Activated T-cell treated with anti-CD3 and anti-CD28 coated beads, Interleukin-2, amount 50 U/mL, for 48 hours (primary cell): ENCODE results near the gene SPOCK2.

Experiments used
- DNase-seq, 2 experiments: peaks; one replicate each; pipeline ENCODE4 v3.0.0-alpha.2; 2020

The SPOCK2 gene

DNA sequence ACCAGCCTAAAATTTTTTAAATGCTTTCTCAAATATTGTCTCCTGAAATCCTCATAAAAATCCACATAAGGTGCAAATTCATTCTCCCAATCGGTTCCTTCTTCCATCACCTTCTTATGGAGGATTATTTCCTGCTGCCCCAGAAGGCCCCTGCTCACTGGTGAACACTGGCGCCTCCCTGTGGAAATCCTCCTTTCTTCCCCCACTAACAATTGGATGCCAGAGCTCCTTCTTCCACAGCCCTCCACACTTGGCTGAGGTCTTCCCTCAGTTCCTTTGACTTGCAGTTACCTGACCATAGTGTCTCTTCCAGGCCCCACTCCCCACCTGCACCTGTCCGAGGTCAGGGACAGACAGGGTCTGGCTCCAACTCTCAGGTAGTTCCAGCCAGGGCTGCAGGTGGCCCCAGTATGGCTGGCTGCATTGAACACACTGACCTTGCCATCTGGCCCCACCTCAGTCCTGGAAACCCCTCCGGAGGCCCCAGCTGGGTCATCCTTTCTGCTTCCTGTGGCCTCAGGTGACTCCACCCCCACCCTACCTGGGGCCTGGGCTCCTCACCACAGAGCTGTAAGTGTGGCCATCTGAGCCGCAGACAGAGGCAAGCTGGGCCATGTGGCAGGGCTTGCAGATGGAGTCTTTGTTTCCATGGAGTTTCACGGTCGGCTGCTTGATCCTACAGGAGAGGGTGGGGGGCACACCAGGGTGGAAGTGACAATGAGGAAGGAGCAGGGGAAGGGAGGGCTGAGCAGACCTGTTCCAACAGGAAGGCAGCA lies 18.4 kb downstream of the SPOCK2 start:
- DNase-seq, result no peak

GRCh38 chr10:72068901-72069446 lies 19.4 kb downstream of the SPOCK2 start:
- no peak for DNase-seq

- DNase-seq, result no peak
Measured at GRCh38 chr10:72068126-72068765, 20.1 kb downstream of the SPOCK2 start.

GRCh38 chr10:72067463-72068125 lies 20.8 kb downstream of the SPOCK2 start:
- DNase-seq, result no peak

- DNase-seq, result no peak
Measured at GRCh38 chr10:72066318-72067284, 21.8 kb downstream of the SPOCK2 start.

- DNase-seq, result no peak
Measured at GRCh38 chr10:72065439-72066025, 22.8 kb downstream of the SPOCK2 start.

GRCh38 chr10:72063703-72064391 lies 24.5 kb downstream of the SPOCK2 start:
- no peak for DNase-seq

- no peak for DNase-seq
Measured at GRCh38 chr10:72062832-72063702, 25.3 kb downstream of the SPOCK2 start.

DNA sequence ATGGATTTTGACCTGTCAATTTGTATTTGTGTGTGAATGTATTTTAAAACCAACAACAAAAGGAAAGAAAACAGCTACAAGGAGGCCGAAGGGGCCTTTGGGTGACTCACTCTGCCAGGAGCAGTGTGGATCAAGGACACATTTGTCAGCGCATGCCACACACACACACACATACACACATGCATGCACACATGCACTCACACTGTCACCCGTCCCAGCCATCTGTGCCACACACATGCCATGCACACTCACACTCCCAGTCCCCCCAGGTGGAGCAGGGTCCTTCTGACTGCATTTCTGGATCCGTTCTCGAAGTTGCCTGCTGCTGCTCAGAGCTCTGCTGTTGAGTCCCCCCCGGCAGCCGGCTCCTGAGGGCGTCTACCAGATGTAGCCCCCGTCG lies 26.0 kb downstream of the SPOCK2 start:
- no peak for DNase-seq

DNA sequence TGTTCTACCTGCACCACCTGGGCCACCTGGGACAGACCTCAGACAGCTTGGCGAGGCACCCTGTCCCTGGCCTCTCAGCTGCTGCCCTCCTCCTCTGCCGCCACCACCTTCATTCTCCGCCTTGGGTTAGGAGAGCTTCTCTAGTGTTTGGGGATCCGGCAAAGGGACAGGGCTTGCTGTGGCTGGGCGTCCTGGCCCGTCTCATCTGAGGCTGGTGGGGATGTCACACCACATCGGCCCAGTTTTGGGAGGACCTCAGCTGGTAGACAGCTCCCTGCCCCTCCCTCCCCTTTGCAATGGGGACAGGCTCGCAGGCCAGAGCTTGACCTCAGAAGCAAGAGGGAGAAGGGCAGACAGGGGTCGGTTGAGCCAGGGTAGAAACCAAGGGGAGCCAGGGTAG lies 26.4 kb downstream of the SPOCK2 start:
- DNase-seq, result no peak

DNA sequence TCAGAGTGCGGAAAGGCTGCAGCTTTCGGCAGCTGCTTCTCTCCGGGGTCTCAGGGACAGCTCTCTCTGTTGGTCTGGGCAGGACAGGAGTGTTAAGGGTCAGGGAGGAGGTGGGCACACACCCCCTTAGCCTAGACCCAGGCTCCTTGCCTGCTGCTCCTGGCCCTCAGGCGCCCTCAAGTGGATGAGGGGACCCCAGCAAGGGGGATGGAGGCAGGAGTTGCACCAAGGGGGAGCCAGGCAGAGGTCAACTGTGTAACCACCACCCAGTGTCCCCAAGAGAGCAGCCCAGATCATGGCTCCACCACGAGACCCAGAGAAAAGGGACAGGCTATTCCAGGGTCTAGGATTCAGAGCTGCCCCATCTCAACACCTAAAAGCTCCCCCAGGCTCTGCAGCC lies 26.9 kb downstream of the SPOCK2 start:
- DNase-seq, result no peak

DNA sequence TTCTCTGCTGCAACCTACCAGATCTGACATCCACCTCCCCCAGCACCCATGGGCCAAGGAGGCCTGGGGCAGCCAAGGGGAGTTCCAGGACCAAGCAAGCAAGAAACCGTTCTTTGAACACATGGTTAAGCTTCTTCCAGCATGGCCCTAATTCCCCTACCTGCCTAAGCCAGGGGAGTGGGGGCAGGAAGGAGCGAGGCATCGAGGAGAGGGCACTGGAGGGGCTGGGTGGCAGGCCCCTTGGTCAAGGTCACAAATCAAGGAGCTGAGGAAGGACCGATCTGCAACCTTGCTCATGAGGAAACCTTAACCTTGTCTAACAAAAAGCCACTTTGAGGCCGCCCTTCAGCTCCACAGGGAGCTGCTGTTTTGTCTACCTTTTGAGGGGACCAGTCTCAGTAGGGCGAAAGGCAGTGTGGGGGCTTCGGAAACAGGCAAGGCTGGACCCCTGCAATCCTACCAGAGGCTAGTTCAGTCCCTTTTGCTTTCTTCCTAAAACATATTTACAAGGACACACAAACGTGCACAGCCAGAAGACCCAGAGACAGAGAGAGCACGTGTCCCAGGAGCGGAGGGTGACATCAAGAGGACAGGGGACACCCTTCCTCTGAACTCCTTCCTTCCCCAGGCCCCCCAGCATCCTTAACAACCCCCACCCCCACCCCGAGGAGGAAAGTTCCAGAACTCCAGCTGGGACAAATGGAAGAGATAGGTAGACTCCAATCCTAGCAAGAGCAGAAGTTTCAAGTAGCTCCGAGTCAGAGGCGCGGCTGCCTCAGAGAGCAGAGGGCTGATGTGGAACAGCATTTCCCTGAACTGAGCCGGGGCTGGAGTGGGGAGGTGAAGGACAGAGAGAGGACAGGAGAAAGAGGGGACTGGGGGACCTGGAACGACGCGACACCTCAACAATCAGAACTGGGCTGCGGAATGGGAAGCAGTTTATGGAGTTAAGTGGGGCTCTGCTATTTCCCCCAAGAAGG lies 28.2 kb downstream of the SPOCK2 start:
- DNase-seq, result no peak

DNA sequence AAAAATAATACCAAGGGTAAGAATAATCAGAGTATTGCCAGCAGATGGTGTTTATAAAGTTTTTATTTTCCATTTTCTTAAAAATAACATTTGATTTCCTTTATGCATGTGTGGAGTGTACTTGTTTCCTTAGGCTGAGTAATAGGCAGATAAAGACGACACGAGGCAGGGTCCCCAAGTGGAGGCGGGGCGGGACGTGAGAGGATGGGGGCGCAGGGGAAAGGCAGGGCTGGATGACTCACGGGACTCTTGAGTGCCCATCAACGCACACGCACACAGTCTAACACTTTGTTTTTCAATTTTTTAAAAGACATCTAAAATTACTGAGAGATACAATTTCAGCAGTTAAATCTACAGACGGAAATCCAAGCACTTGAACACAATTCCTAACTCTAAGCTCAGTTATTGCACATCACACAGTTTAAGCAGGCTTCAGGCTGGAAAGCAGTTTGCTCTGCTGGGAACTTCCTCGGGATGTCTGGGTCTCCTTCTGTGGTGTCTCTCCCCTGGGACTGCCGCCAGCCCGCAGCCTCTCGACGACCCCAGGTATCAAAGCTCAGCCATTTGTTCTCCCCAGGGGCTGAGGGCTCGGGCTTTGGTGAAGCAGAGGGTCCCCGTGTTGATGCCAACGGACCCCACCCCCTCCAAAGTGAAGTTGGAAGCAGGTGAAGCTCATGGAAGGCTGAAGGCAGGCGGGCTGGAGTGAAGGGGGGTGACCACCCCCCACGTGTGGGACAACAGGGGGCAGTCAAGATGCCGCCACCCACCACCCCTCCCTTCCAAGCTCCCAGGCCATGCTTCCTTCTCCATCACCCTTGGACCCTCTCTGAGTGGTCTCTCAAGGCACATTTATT lies 29.1 kb downstream of the SPOCK2 start:
- DNase-seq, result peak; percentile 54 to 61

- no peak for DNase-seq
Measured at GRCh38 chr10:72058347-72058898, 29.9 kb downstream of the SPOCK2 start.

DNA sequence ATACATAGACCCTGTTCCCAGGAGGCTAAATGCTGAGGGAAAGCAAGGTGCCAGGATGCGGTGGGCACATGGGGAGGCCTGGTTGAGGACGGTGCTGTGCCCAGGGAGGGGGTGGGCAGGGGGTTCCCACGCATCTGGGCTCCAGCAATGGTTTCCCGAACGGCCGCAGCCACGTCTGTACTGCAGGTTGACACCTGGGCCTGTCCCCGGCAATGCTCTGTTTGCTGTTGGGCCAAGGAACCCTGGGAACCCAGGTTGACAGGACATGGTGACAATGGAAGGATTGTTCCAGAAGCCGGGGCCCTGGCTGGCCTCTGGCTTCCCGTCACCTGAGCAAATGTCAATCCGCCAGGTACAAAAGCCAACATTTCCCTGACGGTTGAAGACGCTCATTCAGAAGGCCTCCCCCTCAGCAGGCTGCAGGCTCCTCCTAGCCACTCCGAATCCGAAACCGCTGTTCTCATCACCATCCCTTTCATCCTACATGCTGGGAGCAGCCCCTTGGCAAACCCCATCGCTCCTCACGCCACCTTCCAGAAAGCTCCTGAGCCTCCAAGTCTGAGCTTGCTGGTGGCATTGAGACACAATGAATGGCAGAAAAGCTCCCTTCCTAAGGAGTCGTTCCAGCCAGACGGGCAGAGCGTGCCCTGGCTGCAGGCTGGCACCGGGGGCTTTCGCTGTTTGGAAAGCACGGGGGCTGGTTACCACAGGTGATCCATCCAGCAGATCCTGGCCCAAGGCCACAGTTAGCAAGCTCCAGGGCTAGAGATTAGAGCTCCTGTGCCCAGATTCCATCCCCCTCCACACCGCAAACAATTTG lies 31.2 kb downstream of the SPOCK2 start:
- no peak for DNase-seq

- DNase-seq, result no peak
Measured at GRCh38 chr10:72056113-72056512, 32.2 kb downstream of the SPOCK2 start.

- no peak for DNase-seq
Measured at GRCh38 chr10:72053690-72054089, 34.7 kb downstream of the SPOCK2 start.
